H54 (cell line): ENCODE results near the gene TMEM9.

Experiments used
- DNase-seq: peaks from one replicate; pipeline ENCODE4 v3.0.0; 2011; ENCODE audit warnings: low spot score, mixed read lengths; ENCODE audit not compliant: insufficient read length
- FAIRE-seq: peaks from 3 replicates; lab custom pipeline; 2011; peaks lifted over from hg19 to GRCh38; lab: Jason Lieb, UNC
- POLR2A ChIP-seq: IDR thresholded peaks from 2 replicates; pipeline ENCODE4 v1.6.1; 2011; ENCODE audit warnings: low read depth, mild to moderate bottlenecking, low read length

TMEM9 gene

DNA sequence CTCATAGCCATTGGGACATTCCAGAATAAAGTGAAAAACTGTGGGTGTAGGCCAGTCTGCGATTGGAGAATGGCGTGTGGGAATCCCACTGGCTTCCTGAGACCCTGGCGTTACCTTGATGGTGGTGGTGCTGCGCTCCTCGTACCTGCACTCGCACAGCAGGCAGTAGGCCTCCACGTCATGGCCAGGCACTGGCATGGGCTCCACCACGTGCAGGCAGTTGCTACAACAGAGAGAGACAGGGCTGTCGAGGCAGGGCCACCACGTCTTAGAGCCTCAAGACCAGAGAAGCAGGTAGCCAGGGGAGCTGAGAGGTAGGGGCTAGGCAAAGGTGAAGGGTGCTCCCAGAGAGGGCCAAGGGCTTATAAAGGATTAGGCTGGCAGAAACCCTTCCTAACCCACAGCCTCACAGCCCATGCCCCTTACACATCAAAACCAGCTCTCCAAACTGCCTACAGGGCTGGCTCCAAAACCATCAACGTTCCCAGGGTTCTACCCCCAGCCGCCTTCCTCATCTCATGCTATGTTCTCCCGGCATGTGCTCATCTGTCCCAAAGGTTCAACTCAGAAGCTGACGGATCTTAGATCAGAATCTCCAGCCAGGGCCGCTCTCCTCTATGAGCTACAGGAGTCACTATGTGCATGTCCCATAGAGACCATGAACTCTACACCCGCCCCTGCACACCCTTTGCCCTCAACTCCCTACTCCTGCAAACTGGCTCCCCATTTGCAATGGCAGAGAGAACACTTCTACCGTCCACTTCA, 7.5 kb downstream of the TMEM9 start:
- DNase-seq (no peak), FAIRE-seq (no peak)
- no peak for TF ChIP-seq POLR2A

DNA sequence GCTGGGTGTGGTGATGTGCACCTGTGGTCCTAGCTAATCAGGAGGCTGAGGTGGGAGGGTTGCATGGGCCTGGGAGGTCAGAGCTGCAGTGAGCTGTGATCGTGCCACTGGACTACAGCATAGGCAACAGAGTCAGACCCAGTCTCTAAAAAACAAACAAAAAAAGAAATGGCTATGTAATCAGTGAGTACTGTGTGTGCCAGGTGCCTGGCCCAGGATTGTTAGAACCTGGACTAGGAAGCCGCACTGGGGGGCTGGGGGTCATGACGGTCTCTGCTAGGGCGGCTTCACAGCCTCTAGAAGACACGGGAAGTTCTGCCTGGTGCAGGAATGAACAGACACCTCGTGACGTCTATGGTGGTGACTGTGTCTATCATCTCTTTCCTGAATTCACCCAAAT, 8.5 kb downstream of the TMEM9 start:
- FAIRE-seq (no peak), DNase-seq (no peak)
- TF ChIP-seq POLR2A, result no peak

GRCh38 chr1:201145132-201145531, 9.1 kb downstream of the TMEM9 start:
- FAIRE-seq (no peak), DNase-seq (no peak)
- TF ChIP-seq POLR2A, result no peak

DNA sequence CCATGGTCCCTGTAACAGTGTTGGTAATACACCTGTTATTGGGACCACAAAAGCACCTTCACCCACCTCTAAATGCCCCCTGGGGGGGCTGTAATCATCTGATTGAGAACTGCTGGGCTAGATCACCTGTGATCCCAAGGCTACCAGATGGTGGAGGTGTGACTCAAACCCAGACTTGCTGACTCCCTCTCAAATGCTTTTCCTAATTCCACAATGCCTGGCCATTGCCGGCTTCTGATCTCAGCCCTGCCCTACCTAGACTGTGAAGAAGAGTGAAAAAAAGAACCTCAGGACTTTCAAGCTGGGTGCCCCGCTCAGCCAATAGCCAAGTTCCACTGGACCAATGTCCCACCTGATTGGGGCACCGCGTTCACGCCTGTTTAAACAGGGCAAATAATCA, 9.6 kb downstream of the TMEM9 start:
- DNase-seq (no peak), FAIRE-seq (no peak)

DNA sequence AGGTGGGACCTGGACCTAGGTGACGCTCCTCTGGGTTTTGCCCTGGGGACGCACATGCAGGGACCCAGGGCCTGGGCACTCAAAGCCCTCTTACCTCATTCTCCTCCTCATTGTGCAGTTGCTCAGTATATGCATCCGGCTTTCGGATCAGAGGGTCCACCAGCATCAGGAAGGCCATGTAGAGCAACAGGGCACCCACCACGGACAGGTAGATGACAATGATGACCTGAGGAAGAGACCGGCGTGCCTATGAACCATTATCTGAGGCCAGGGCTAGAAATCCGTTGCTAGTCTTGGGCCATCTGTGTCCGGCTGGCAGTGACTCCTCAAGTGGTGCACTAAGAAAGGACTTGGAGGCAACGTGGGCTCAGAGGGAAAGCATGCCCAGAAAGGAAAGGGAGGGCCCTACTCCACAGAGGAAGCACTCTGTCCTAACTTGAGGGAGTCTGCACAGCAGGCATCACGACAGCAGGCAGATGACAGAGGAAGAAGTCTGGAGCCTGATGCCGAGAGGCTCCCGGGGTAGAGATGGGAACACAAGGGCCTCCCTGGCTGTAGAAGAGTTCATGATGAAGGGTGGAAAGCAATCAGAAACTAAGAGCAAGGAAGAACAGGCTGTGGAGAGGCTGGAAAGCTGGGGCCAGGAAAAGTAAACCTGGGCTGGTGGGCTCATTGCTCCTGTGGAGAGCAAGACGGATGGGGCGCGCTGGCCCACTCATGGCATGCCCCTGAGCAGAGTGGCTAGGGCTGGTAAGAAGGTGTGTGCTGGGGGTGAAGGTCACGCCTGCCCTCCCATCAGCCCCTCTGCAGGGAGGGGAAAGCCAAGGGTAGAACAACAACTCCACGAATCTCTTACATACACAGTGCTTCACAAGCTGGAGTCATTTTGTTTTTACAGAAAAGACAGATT, 10.3 kb downstream of the TMEM9 start:
- DNase-seq (no peak), FAIRE-seq (no peak)
- no peak for TF ChIP-seq POLR2A

More for the DNA sequence above, 9.6 kb downstream of the TMEM9 start:
- no peak for TF ChIP-seq POLR2A

- FAIRE-seq, result no peak
Measured at GRCh38 chr1:201142849-201143725, 11.2 kb downstream of the TMEM9 start.

DNA sequence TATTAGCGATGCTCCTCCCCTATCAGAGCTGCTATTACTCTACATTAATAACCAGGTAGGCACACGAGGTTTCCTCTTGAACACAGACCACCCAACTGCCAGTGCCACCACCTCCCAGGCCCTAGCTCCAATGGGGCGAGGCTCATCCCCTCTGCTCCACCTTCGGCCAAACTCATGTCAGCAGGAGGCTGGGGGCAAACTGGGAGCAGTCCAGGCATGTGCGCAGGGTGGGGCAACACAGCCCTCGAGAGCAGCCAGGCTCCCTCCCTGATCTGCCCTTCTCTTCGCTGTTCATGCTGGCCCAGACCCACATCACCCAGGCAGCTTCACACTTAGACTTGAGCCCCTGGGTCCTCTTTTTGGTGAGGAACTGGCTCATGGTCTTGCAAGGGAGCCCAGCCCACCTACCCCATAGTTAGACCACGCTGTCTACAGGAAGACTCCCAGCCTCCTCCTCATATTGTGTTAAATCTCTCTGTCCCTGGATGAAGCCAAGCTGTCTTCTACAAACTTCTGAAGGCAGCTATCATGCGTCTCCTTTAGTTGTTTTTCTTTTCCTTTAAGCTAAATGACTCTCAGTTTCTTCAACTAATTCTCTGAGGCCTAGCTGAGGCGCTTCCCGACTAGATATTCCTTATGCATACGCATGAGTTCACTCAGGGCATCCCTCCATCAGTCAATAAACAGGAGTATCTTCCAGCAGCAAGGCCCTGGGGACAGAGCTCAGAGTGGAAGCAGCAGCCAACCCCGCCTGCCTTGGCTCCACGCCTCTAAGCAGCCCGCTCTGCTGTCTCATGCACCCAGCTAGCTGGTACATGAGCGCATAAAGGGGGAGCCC, 12.0 kb downstream of the TMEM9 start:
- FAIRE-seq (no peak), DNase-seq (no peak)
- TF ChIP-seq POLR2A, result no peak

More at GRCh38 chr1:201142849-201143725, 11.2 kb downstream of the TMEM9 start:
- TF ChIP-seq POLR2A, result no peak
- no peak for DNase-seq

GRCh38 chr1:201141418-201141817, 12.9 kb downstream of the TMEM9 start:
- TF ChIP-seq POLR2A, result no peak
- DNase-seq, result no peak
- no peak for FAIRE-seq

DNA sequence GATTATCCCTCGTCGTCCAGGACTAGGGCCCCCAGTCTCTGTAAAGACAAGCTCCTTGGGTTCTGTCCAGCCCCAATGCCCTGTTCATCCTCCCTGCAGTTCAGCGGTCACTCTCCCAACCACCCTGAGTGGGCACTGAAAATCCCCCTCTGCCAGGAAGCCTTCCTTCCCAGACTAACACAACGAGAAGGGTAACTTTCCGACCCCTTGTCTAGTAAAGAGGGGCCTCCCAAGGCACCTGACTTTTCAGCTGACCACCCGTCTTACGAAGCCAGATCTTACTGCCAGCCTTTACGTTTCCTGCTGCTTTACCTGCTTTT, 13.4 kb downstream of the TMEM9 start:
- DNase-seq, result no peak
- no peak for FAIRE-seq
- TF ChIP-seq POLR2A, result no peak

DNA sequence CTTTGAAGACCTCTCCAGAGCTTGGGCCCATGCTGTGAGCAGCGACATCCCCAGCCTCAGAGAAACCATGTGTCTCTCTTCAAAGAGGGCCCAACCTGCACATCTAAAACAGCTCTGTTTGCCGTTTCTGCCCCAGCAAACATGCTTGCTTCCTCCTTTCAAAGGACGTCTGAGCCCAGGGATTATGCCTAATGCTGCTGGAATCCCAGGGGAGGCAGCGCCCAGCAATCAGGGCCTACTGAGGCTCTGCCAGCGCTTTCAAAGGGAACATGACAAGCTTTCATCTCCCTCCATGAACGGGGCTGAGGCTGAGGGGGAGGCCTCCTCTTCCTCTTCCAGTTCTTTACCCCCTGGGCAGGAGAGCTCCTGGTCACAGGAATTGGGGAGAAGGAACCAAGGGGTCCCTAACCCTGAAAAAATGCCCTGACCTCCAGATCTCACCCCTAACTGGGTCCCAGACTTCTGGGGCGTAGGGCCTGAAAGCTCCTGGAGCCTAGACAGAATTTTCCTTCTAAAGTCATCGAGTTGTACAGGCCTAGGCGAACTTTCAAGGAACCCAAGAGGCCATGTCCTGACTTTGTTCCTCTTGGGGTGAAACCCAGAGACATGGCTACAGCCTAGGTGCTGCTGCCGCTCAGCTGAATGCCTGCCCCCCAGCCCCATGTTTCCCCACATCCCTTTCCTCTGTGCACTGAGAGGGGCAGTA, 13.9 kb downstream of the TMEM9 start:
- DNase-seq, result no peak
- no peak for TF ChIP-seq POLR2A
- no peak for FAIRE-seq

GRCh38 chr1:201139756-201140155, 14.5 kb downstream of the TMEM9 start:
- no peak for DNase-seq
- FAIRE-seq, result no peak
- no peak for TF ChIP-seq POLR2A

DNA sequence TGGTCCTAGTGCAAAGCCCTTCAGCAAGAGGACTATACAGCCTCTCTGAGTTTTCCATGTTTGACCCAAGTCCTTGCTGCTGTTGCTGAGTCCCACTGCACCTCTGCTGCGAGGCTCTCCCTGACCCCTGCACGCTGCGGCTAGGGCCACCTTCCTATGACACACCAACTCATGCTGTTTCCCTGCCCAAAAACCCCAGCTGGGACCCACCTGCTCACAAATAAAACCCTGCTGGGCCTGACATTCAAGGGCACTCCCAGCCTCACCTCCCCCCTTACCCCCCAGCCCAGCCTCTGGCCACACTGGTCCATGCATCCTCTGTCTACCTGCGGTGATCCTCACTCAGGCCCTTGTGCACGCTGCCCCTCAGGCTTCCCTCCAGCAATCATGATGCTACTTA, 15.0 kb downstream of the TMEM9 start:
- DNase-seq, result no peak
- FAIRE-seq, result no peak
- TF ChIP-seq POLR2A, result no peak
